ENCODE data around the gene HEMK1. TPM values are rescaled to one million over a fixed set of nuclear protein-coding genes. Genes with fewer than 3 reads are reported as not detected.

Gene HEMK1
- total and polyA plus RNA-seq, 2 donors (not counting 3 experiments of a cell fraction or from before 2014, with no cell fraction given), result 14.2 to 15.2 TPM

GRCh38 chr3:50628601-50629000, 59.3 kb downstream of the HEMK1 start:
- H2AFZ ChIP-seq (ENCODE audit: low read depth, low read length), result no peak overlapping the region
- dilution Hi-C loops (cut with MboI; ENCODE audit: extremely low pct_ligation_motif_present, low sequenced_read_pairs), result no loop called here
- no peaks in the 10 kb centered on the region for H3K79me2 ChIP-seq (ENCODE audit: control insufficient read depth, insufficient read depth, low read length)
- H3K27me3 ChIP-seq (ENCODE audit: control insufficient read depth in 2 of 2, insufficient read depth in 2 of 2, low read length in 2 of 2), result no peaks in the 10 kb centered on the region
- H3K9me3 ChIP-seq (replicated peaks; ENCODE audit: control insufficient read depth, insufficient read depth, low read length), result no peaks in the 10 kb centered on the region
- H3K36me3 ChIP-seq (ENCODE audit: control insufficient read depth in 2 of 2, extremely low read depth in 1 of 2, insufficient read depth in 2 of 2, low read length in 2 of 2), result no peaks in the 10 kb centered on the region
- DNase-seq (ENCODE audit: low read depth, low spot score) (no peak), FAIRE-seq (no peak)
- no peaks in the 10 kb centered on the region for H4K20me1 ChIP-seq (replicated peaks; ENCODE audit: control insufficient read depth, extremely low read depth, insufficient read depth, low read length)
- ChIA-PET CTCF (interaction anchor here (1.1 to 3.2 kb wide), 4 partner anchors 10 to 743 kb away, joined by 3 to 20 read pairs (median 5); partner anchors contain the start of gene MAPKAPK3), POLR2A (no interaction called here)
- no peak overlapping the region for H3K9ac ChIP-seq (replicated peaks; ENCODE audit: extremely low read depth, insufficient read depth, low read length)
- intact Hi-C loops (cut with micrococcal nuclease), result no loop called here
- no peak overlapping the region for H3K4me3 ChIP-seq (replicated peaks in 1 of 3; ENCODE audit: insufficient read depth in 1 of 3, low read depth in 1 of 3, low read length in 3 of 3)
- H3K9me1 ChIP-seq (replicated peaks; ENCODE audit: control insufficient read depth, extremely low read depth, insufficient read depth, low read length), result no peaks in the 10 kb centered on the region
- no peak for TF ChIP-seq GATA2 (IDR thresholded peaks at IDR 0.05; ENCODE audit: insufficient read depth, insufficient read length, low read depth, low read length)
- no peak for TF ChIP-seq FOS (IDR thresholded peaks at IDR 0.05; ENCODE audit: borderline replicate concordance, insufficient read depth, low read length)
- no peak for TF ChIP-seq JUN (IDR thresholded peaks at IDR 0.05; ENCODE audit: borderline replicate concordance, insufficient read depth, insufficient read length, low read depth)
- no peak for TF ChIP-seq POLR2A (IDR thresholded peaks at IDR 0.05; ENCODE audit: low read depth, low read length)
- BruUV-seq (replicated peaks), result no TSS peak
- H3K27ac ChIP-seq (ENCODE audit: insufficient read depth, low read depth, low read length), result no peak overlapping the region
- H3K4me2 ChIP-seq (ENCODE audit: insufficient read depth, low read length), result no peak overlapping the region
- peaks cover 7% of the 10 kb centered on the region for H3K4me1 ChIP-seq (ENCODE audit: control insufficient read depth, extremely low read depth, insufficient read depth, low read length)

GRCh38 chr3:50630394-50630793, 61.1 kb downstream of the HEMK1 start:
- no peaks in the 10 kb centered on the region for H4K20me1 ChIP-seq (replicated peaks; ENCODE audit: control insufficient read depth, extremely low read depth, insufficient read depth, low read length)
- intact Hi-C loops (cut with micrococcal nuclease) (no loop called here), dilution Hi-C loops (cut with MboI; ENCODE audit: extremely low pct_ligation_motif_present, low sequenced_read_pairs) (no loop called here)
- no peaks in the 10 kb centered on the region for H3K4me1 ChIP-seq (ENCODE audit: control insufficient read depth, extremely low read depth, insufficient read depth, low read length)
- TF ChIP-seq EZH2 (IDR thresholded peaks at IDR 0.05; ENCODE audit: borderline replicate concordance, low read depth, low read length, severe bottlenecking), result no peak
- no peak for TF ChIP-seq POLR2AphosphoS5 (IDR thresholded peaks at IDR 0.05; ENCODE audit: insufficient read depth, low read depth, low read length)
- no peak for TF ChIP-seq MYC (IDR thresholded peaks at IDR 0.05; ENCODE audit: low read depth, low read length)
- no peak for TF ChIP-seq MAX (IDR thresholded peaks at IDR 0.05; ENCODE audit: insufficient read depth, insufficient read length)
- TF ChIP-seq JUN (IDR thresholded peaks at IDR 0.05; ENCODE audit: borderline replicate concordance, insufficient read depth, insufficient read length, low read depth), result no peak
- TF ChIP-seq FOS (IDR thresholded peaks at IDR 0.05; ENCODE audit: borderline replicate concordance, insufficient read depth, low read length), result no peak
- no peak for TF ChIP-seq POLR2A (IDR thresholded peaks at IDR 0.05; ENCODE audit: low read depth, low read length)
- TF ChIP-seq CTCF (IDR thresholded peaks at IDR 0.05; ENCODE audit: extremely low read depth in 1 of 2, insufficient read depth in 1 of 2, low read depth in 1 of 2, low read length in 2 of 2), result no peak
- no peak for TF ChIP-seq GATA2 (IDR thresholded peaks at IDR 0.05; ENCODE audit: insufficient read depth, insufficient read length, low read depth, low read length)
- no peak overlapping the region for H3K9ac ChIP-seq (replicated peaks; ENCODE audit: extremely low read depth, insufficient read depth, low read length)
- FAIRE-seq (no peak), DNase-seq (ENCODE audit: low read depth, low spot score) (no peak)
- no peaks in the 10 kb centered on the region for H3K36me3 ChIP-seq (ENCODE audit: control insufficient read depth in 2 of 2, extremely low read depth in 1 of 2, insufficient read depth in 2 of 2, low read length in 2 of 2)
- ChIA-PET CTCF (interaction anchor here (1.3 kb wide), 1 partner anchor 19 kb away, joined by 4 read pairs; no protein-coding TSS in a partner anchor), POLR2A (interaction anchor here (0.6 kb wide), 1 partner anchor 880 kb away, joined by 3 read pairs; no protein-coding TSS in a partner anchor)
- H3K9me1 ChIP-seq (replicated peaks; ENCODE audit: control insufficient read depth, extremely low read depth, insufficient read depth, low read length), result no peaks in the 10 kb centered on the region
- no peaks in the 10 kb centered on the region for H3K9me3 ChIP-seq (replicated peaks; ENCODE audit: control insufficient read depth, insufficient read depth, low read length)
- H3K79me2 ChIP-seq (ENCODE audit: control insufficient read depth, insufficient read depth, low read length), result no peaks in the 10 kb centered on the region
- H3K27me3 ChIP-seq (ENCODE audit: control insufficient read depth in 2 of 2, insufficient read depth in 2 of 2, low read length in 2 of 2), result no peaks in the 10 kb centered on the region
- H2AFZ ChIP-seq (ENCODE audit: low read depth, low read length), result no peak overlapping the region
- H3K27ac ChIP-seq (ENCODE audit: insufficient read depth, low read depth, low read length), result no peak overlapping the region
- H3K4me3 ChIP-seq (replicated peaks in 1 of 3; ENCODE audit: insufficient read depth in 1 of 3, low read depth in 1 of 3, low read length in 3 of 3), result no peak overlapping the region
- BruUV-seq (replicated peaks), result no TSS peak
- H3K4me2 ChIP-seq (ENCODE audit: insufficient read depth, low read length), result no peak overlapping the region
